DMS53 treated with DMSO at 0.1 percent for 48 hours (cell line): ENCODE results near the gene LEKR1.
"Not testable (repeated sequence)": the region's sequence is repeated elsewhere in the genome, so short reads cannot be mapped to it uniquely, and the experiment has no call there.

Experiments
- DNase-seq: peaks from one replicate; lab custom pipeline; 2025; ENCODE audit not compliant: unreplicated experiment; lab: John Stamatoyannopoulos, UW

LEKR1 gene

GRCh38 chr3:156806698-156807097 lies 19.5 kb upstream of the LEKR1 start:
- no peak for DNase-seq

GRCh38 chr3:156808025-156808424 lies 18.1 kb upstream of the LEKR1 start:
- no peak for DNase-seq

- no peak for DNase-seq
Observed at GRCh38 chr3:156811089-156811862, 14.9 kb upstream of the LEKR1 start.

GRCh38 chr3:156812521-156813335 lies 13.4 kb upstream of the LEKR1 start:
- DNase-seq, result peak; percentile 78

GRCh38 chr3:156814295-156814694 lies 11.9 kb upstream of the LEKR1 start:
- peak; percentile 13 for DNase-seq

- peak; percentile 15 for DNase-seq
Observed at GRCh38 chr3:156816091-156816793, 9.9 kb upstream of the LEKR1 start.

GRCh38 chr3:156816794-156817645 lies 9.1 kb upstream of the LEKR1 start:
- DNase-seq, result peak; percentile 78

GRCh38 chr3:156817646-156818272 lies 8.4 kb upstream of the LEKR1 start:
- peak; percentile 24 for DNase-seq

GRCh38 chr3:156818273-156818651 lies 7.9 kb upstream of the LEKR1 start:
- peak; percentile 10 for DNase-seq

GRCh38 chr3:156818890-156819289 lies 7.3 kb upstream of the LEKR1 start:
- no peak for DNase-seq

GRCh38 chr3:156819842-156820691 lies 6.1 kb upstream of the LEKR1 start:
- DNase-seq, result no peak

- DNase-seq, result no peak
Observed at GRCh38 chr3:156820692-156821080, 5.5 kb upstream of the LEKR1 start.

GRCh38 chr3:156822626-156823260 lies 3.4 kb upstream of the LEKR1 start:
- not testable (repeated sequence) for DNase-seq

- DNase-seq, result peak; percentile 40
Observed at GRCh38 chr3:156825795-156826143, 384 bp upstream of the LEKR1 start.

GRCh38 chr3:156826896-156827882 lies 1.0 kb downstream of the LEKR1 start:
- DNase-seq, result no peak

GRCh38 chr3:156831006-156831405 lies 4.9 kb downstream of the LEKR1 start:
- no peak for DNase-seq

GRCh38 chr3:156834435-156834834 lies 8.3 kb downstream of the LEKR1 start:
- no peak for DNase-seq
